OCI-LY3 (cell line): Measurements from ENCODE around the gene TLE4.

ENCODE experiments used
- EZH2phosphoT487 ChIP-seq: fragments of 200-600 bp; shearing (Covaris generic); IDR thresholded peaks from 2 replicates; pipeline ENCODE4 v1.6.1; 2018; ENCODE audit warnings: antibody characterized with exemption, mixed run types, low read depth
- TF ChIP-seq, protein P1 (sequence below): fragments of 200-600, 300-600 bp; sonication (generic); IDR thresholded peaks from 2 replicates; pipeline ENCODE4 v1.5.1; 2014; ENCODE audit warnings: antibody characterized with exemption, low read length, low read depth

DNA sequence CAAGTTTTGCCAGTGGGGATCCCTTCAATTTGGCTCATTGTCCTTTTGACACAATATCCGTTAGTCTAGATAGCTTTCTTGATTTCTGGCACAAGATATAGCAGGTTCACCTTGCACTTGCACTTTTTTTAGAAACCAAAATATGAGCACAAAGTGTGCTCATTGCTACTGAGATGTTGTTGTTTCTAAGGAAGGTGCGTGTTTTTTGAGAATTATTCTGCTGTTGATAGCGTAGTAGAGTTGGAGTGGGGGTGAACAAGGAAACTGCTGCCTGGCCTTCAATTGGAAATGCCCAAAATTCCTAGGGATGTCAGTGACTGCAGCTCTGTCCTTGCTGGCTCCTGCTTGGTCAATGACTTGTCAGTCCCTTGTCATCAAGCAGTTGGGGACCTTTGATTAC, 73.3 kb downstream of the TLE4 start:
- TF ChIP-seq EZH2phosphoT487: no peak
- TF ChIP-seq, protein P1, sequence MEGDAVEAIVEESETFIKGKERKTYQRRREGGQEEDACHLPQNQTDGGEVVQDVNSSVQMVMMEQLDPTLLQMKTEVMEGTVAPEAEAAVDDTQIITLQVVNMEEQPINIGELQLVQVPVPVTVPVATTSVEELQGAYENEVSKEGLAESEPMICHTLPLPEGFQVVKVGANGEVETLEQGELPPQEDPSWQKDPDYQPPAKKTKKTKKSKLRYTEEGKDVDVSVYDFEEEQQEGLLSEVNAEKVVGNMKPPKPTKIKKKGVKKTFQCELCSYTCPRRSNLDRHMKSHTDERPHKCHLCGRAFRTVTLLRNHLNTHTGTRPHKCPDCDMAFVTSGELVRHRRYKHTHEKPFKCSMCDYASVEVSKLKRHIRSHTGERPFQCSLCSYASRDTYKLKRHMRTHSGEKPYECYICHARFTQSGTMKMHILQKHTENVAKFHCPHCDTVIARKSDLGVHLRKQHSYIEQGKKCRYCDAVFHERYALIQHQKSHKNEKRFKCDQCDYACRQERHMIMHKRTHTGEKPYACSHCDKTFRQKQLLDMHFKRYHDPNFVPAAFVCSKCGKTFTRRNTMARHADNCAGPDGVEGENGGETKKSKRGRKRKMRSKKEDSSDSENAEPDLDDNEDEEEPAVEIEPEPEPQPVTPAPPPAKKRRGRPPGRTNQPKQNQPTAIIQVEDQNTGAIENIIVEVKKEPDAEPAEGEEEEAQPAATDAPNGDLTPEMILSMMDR: no peak
